ENCODE measurements around the gene PHETA2.

DNA sequence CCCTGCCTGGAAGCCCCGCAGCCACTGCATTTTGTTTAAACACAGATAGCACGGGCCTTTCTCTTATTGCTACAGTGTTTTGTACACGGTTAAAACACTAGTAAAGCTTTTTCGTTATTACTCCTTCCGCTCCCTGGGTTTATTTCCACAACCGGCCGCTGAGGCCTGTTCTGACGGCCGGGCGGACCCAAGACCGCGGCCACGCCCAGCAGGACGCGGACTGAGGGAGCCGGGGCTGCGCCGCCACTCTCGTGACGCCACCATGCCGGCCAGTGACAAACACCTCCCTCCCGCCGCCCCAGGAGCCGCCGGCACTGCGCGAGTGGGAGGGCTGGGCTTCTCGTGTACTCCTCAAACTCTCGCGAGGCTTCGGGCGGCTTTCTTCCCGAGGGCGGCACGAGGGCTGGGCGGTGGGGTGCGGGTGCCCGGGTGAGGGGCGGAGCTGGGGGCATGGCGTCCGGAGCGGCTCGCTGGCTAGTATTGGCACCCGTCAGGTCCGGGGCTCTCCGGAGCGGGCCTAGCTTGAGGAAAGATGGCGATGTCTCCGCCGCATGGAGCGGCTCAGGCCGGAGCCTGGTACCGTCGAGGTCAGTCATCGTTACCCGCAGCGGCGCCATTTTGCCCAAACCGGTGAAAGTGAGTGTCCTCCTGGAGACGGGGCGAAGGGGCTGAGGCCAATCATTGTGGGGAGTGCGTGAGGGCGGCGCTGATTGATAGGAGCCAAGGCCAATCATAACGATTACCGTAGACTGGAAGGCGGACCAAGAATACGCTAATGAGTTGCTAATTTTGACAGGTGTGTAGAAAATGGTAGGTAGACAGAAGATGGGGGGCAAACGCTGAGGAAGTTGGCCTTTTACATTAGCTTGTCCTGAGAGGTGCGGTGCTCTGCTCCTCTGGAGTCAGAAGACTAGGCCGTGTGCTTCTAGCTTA is 5.5 kb downstream of the PHETA2 start, which contains the start of gene SMDT1:
- TF ChIP-seq CTCF (IDR thresholded peaks at IDR 0.05) (no peak), POLR2A (IDR thresholded peaks at IDR 0.05) (peak; percentile 90 to 93)
